Measurements from ENCODE around the gene C1QTNF12.

Gene C1QTNF12

GRCh38 chr1:1233567-1233892 lies 13.0 kb downstream of the C1QTNF12 start:
- H3K36me3 ChIP-seq (ENCODE audit: insufficient read depth, low read length): peaks cover 25% of the 10 kb centered on the region
- no peak overlapping the region; the same call in 1 of the 2 replicates for H3K4me2 ChIP-seq (ENCODE audit: low read length)
- H3K9me3 ChIP-seq (ENCODE audit: low read length): no peaks in the 10 kb centered on the region
- H3K27ac ChIP-seq (ENCODE audit: low read depth, low read length, poor library complexity, severe bottlenecking): no peak overlapping the region
- TF ChIP-seq CTCF (IDR thresholded peaks at IDR 0.05; ENCODE audit: low read length): no peak
- TF ChIP-seq EZH2 (IDR thresholded peaks at IDR 0.05; ENCODE audit: borderline replicate concordance, low read length): no peak
- H2AFZ ChIP-seq (ENCODE audit: low read length): no peak overlapping the region
- 0 out of 2 replicates have a peak, but pooled peaks cover 9% of the 10 kb centered on the region for H3K27me3 ChIP-seq (ENCODE audit: insufficient read depth, low read length)
- H4K20me1 ChIP-seq (ENCODE audit: insufficient read depth, low read length): no peaks in the 10 kb centered on the region
- H3K79me2 ChIP-seq (ENCODE audit: insufficient read depth, low read length): peaks cover 19% of the 10 kb centered on the region
- H3F3A ChIP-seq (ENCODE audit: insufficient read depth, low read length): no peaks in the 10 kb centered on the region
- H3K9ac ChIP-seq (ENCODE audit: low read length): no peak overlapping the region
- peaks cover 39% of the 10 kb centered on the region for H3K4me1 ChIP-seq (ENCODE audit: insufficient read depth, low read length, severe bottlenecking)
- H3K9me2 ChIP-seq (ENCODE audit: low read depth, low read length): no peaks in the 10 kb centered on the region
- no peak overlapping the region for H3K4me3 ChIP-seq (ENCODE audit: low read depth, low read length, poor library complexity, severe bottlenecking)

GRCh38 chr1:1232796-1233566 lies 13.5 kb downstream of the C1QTNF12 start:
- Histone ChIP-seq H3K9ac (ENCODE audit: low read length) (no peak overlapping the region), H3K4me1 (ENCODE audit: insufficient read depth, low read length, severe bottlenecking) (peaks cover 40% of the 10 kb centered on the region), H3K4me2 (ENCODE audit: low read length) (peak overlapping the region; percentile 45), H3K9me2 (ENCODE audit: low read depth, low read length) (no peaks in the 10 kb centered on the region), H3K27me3 (ENCODE audit: insufficient read depth, low read length) (0 out of 2 replicates have a peak, but pooled peaks cover 9% of the 10 kb centered on the region), H3K79me2 (ENCODE audit: insufficient read depth, low read length) (peaks cover 19% of the 10 kb centered on the region), H3K27ac (ENCODE audit: low read depth, low read length, poor library complexity, severe bottlenecking) (no peak overlapping the region), H3K9me3 (ENCODE audit: low read length) (no peaks in the 10 kb centered on the region), H2AFZ (ENCODE audit: low read length) (no peak overlapping the region), H4K20me1 (ENCODE audit: insufficient read depth, low read length) (no peaks in the 10 kb centered on the region), H3F3A (ENCODE audit: insufficient read depth, low read length) (no peaks in the 10 kb centered on the region), H3K36me3 (ENCODE audit: insufficient read depth, low read length) (peaks cover 31% of the 10 kb centered on the region), H3K4me3 (ENCODE audit: low read depth, low read length, poor library complexity, severe bottlenecking) (peak overlapping the region; percentile 37)
- TF ChIP-seq CTCF (IDR thresholded peaks at IDR 0.05; ENCODE audit: low read length) (no peak), EZH2 (IDR thresholded peaks at IDR 0.05; ENCODE audit: borderline replicate concordance, low read length) (no peak)

- peaks cover 19% of the 10 kb centered on the region for H3K79me2 ChIP-seq (ENCODE audit: insufficient read depth, low read length)
- peak within 1 kb of the TSS; percentile 89 for H3K9ac ChIP-seq (ENCODE audit: low read length)
- no peaks in the 10 kb centered on the region for H4K20me1 ChIP-seq (ENCODE audit: insufficient read depth, low read length)
- peaks cover 40% of the 10 kb centered on the region for H3K4me1 ChIP-seq (ENCODE audit: insufficient read depth, low read length, severe bottlenecking)
- 0 out of 2 replicates have a peak, but pooled peaks cover 4% of the 10 kb centered on the region for H3K27me3 ChIP-seq (ENCODE audit: insufficient read depth, low read length)
- TF ChIP-seq EZH2 (IDR thresholded peaks at IDR 0.05; ENCODE audit: borderline replicate concordance, low read length) (no peak), CTCF (IDR thresholded peaks at IDR 0.05; ENCODE audit: low read length) (no peak)
- peak within 1 kb of the TSS; percentile 51 for H3K27ac ChIP-seq (ENCODE audit: low read depth, low read length, poor library complexity, severe bottlenecking)
- H3K4me2 ChIP-seq (ENCODE audit: low read length): peak within 1 kb of the TSS; percentile 78
- peaks cover 38% of the 10 kb centered on the region for H3K36me3 ChIP-seq (ENCODE audit: insufficient read depth, low read length)
- no peak within 1 kb of the TSS for H2AFZ ChIP-seq (ENCODE audit: low read length)
- no peaks in the 10 kb centered on the region for H3F3A ChIP-seq (ENCODE audit: insufficient read depth, low read length)
- peak within 1 kb of the TSS; percentile 94 for H3K4me3 ChIP-seq (ENCODE audit: low read depth, low read length, poor library complexity, severe bottlenecking)
- H3K9me2 ChIP-seq (ENCODE audit: low read depth, low read length): no peaks in the 10 kb centered on the region
- H3K9me3 ChIP-seq (ENCODE audit: low read length): no peaks in the 10 kb centered on the region
Observed at GRCh38 chr1:1232208-1232795, 14.2 kb downstream of the C1QTNF12 start, which contains the start of gene B3GALT6. B3GALT6 (plus strand) TSS chr1:1232237; CDS start chr1:1232279, 42 bp downstream.

Data from OCI-LY1 (cell line).